Mucosa of gallbladder (tissue), 1 donor: Measurements from ENCODE around the gene RPL37A. TPM values are rescaled to one million over a fixed set of nuclear protein-coding genes. Genes with fewer than 3 reads are reported as not detected.

Experiments
- DNase-seq: peaks from one replicate; pipeline ENCODE4 v3.0.0-alpha.2; 2020; ENCODE audit warnings: low spot score
- total RNA-seq: library from RNA; stranded (reverse); gene quantifications from one replicate; pipeline ENCODE4 v1.2.1, GENCODE V29; 2021
- donor health status: DM: no; HTN: no; CAD: no.

RPL37A gene
- total RNA-seq, 1 donor from 2014 or later, result 1,676 TPM

DNA sequence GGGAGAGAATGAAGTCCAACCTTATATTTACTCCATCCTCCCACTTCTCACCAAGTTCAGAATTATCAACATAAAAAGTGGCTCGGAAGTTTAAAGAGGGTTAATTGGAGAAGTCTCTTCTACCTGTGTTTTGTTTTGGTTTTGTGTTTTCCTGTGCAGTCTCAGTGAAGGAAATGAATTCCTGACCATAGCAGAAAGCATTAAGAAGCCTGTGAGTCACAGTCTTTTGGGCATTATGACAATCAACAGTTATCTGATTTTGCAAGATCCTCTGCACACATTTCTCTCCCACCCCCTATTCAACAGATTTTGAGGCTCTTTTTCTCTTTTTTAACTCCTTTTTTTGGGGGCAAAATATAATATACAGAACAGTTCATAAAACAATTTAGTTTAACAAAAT lies 8.6 kb upstream of the RPL37A start:
- no peak for DNase-seq

DNA sequence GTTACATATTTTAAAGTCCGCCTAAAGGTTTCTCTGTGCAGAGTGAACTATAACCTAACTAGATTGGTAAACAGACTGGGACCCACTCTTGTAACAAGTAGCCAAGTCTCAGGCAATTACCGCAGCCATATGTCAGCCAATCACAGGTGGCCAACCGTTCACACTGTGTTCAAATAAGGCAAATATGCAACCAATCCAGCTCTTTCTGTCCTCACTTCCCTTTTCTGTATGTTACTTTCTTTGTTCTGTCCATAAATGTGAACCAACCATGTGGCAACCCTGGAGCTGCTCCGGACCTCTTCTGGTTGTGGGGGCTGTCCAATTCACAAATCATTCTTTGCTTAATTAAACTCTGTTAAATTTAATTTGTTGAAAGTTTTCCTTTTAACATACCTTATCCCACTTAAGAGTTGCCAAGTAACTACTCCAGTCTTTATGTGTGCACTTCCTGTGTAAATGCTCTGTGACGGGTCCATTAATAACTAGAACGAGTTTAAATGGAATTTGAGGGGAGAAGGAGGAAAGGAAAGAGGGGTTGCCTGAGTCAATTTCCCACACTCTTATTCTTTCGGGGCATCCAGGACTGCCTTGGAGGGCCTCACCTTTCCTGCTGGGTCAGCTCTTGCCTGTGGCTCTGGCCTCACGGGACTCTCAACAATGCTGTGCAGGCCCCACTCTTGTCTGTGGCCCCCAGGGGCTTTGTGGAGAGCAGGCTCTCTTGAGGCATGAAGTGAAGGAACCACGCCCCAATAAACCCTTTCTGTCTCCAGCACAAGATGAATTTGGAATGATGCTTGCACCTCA lies 6.6 kb upstream of the RPL37A start:
- DNase-seq, result no peak

DNA sequence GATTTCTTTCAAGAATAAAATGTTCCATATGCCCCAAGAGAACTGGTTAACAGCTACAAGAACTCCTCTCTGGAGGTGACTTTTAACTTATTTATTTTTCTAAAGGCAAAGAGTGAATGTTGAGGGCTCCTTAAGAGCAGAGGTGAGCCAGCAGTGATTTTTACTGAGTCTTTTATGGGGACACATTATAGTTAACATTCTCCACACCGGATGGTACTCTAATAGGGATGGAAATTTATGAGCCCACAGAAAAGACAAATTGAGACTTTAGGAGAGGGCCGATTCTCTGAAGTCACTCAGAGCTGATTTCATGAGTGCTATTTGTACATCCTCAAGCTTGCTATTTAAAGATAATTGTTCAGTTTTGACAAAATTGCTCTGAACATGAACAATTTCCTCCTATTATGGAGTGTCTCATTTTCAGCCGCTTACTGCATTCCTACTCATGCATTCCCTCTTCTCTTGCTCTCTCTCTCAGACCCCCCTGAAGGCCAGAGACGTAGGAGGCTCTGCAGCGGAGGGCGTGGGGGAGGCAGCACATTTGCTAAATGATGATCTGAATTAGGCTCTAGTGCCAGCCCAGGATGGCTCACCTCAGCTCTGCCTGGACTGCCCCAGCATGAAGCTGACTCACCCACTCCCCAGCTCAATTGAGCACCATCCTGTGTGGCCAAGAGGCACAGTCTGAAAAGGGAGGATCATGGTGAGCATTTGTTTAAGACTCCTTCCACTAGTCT lies 5.9 kb upstream of the RPL37A start:
- DNase-seq, result no peak

DNA sequence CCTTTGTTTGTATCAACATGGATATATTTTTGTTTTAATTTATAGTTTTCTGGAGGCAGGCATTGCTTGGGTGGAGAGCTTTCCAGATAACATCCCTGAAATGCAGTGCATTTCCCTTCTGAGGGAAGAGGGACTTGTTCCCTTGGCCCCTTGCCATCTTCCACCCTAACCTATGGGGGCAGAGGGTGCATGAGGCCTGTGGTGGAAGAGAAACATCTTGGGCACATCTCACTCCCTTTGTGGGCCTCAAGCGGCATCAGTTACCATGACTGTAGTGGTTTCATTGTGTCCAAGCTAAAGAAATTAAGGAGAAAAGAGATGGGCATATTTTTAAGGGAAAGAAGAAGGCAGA lies 5.3 kb upstream of the RPL37A start:
- DNase-seq, result no peak

DNA sequence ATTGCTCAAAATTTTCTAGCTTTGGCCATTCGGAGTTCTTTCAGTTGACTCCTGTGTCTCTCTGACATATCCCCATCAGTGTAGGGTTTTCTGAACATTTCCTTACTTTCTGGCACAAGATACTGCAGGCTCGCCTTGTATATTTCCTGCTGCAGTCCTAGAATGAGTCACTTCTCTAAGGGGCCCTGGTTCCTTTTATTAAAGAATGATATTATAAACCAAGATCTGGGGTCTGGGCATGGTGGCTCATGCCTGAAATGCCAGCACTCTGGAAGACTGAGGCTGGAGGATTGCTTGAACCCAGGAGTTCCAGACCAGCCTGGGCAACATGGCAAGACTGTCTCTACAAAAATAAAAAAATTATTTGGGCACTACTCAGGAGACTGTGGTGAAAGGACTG lies 3.0 kb upstream of the RPL37A start:
- no peak for DNase-seq

DNA sequence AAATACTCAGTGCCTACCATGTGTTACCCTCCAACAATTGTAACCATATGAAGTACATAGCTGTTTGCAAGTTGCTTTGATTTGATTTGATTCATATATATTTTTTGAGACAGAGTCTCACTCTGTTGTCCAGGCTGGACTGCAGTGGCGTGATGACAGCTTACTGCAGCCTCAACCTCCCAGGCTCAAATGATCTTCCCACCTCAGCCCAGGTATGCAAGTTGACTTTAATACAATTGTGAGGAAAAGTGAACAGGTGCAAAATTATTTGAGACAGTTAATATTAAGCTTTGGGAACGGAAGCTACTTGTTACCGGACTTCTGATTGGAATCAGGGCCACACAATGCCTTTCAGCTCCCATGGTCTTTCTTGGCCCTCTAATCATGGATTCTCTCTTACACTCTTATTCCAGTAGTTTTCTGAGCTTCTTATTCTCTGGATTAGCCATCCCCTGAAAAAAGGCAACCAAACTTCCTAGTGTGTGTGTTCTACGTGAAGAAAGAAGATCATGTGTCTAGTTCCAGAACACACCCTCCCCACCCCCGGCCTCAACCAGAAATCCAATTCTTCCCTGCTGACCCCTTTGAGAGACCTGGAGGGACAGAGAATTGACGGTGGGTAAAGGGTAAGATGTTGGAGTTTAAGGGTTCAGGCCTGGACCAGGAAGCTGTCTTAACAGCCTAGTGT lies 1.1 kb upstream of the RPL37A start:
- no peak for DNase-seq

DNA sequence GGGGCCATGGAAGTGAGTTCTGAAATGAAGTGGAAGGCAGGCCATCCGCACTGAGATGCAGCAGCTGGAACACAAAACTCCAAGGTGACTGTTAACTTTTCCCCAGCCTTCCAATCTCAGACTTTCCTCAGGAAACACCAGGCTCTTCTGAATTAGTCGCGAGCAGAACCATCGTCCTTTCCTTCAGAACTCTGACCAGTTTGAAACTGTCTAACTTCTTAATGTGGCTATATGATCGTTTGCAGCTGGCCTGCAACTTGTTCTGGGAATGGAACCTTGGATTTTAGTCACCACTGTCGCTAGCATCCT lies 620 bp upstream of the RPL37A start:
- DNase-seq, result no peak

DNA sequence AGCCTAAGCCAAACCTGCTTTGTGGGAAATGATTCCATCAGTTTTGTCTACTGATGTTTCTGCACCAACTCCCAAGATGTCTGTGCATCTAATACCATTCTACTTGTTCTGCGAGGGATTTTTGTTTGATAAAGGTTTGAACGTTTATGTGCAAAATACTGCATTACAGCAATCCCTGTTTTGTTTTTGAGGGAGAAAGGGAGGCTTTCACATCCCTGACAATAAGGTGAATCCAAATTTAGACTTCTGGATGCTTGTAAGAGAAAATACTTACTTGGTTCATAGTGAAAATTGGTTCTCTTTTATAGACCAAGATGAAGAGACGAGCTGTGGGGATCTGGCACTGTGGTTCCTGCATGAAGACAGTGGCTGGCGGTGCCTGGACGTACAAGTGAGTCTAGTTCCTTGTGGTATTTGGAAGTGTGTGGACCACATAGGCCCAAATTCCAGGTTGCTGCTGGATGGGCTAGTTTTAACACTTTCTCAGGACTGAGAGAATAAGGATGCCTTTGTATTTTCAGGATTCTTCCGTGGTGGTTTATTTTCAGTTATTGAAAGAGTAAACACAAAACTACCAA lies 1.1 kb downstream of the RPL37A start:
- DNase-seq, result no peak

DNA sequence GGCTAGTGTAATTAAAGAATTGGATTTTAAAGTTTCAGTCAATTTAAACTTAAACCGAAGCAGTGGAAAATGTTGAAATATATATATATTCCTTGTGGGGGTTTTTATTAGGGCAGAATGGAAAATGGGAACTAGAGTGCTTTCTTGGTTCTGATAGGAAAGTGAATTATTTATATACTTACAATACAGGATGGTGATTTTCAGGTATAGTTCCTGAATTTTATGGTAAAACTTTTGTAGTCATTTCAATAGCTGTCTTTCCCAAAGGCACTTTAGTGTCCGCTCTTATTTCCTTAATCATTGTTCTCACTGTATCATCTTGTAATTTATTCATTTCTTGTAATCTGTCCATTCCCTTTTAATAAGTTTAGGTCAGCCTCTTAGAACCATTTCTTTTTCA lies 1.9 kb downstream of the RPL37A start:
- DNase-seq, result no peak

DNA sequence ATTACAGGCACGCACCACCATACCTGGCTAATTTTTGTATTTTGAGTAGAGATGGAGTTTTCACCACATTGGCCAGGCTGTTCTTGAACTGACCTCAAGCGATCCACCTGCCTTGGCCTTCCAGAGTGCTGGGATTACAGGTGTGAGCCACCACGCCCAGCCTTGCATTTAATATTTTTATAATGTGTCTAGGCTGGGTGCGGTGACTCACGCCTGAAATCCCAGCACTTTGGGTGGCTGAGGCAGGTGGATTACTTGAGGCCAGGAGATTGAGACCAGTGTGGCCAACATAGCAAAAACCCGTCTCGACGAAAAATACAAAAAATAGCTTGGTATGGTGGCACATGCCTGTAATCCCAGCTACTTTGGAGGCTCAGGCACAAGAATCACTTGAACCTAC lies 3.2 kb downstream of the RPL37A start:
- no peak for DNase-seq

DNA sequence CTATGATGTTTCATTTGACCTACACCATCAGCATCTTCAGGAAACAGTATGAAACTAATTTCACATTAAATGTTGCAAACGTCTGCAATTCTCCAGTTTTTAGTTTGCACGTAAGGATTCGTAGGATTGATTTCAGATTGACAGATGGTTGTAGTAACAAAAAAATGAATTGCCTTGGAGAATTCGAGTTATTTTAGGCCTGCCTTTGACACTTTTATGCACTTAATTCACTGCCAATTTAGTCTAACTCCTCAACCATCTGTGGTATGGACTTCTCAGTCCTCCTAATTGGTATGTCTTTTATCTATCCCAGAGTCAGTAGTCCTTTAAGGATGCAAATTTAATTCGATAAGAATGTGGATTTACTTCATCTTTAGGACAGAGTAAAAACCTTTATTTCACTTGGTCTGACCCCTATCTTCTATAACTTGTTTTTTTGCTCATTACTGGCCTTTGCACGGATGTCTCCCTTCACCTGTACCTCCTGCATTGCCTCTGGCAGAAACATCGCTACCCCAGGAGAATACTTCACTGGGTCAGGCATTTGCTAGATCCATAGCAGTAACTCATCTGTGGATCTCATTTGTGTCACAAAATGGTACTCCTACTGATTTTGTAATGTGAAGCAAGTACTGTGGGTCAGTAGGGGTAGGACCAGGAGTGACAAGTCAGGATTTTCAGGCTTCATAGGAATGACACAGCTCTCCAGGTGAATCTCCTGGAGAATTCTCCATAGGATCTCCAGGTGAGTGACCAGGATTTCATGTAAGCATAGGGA lies 3.9 kb downstream of the RPL37A start:
- DNase-seq, result no peak

DNA sequence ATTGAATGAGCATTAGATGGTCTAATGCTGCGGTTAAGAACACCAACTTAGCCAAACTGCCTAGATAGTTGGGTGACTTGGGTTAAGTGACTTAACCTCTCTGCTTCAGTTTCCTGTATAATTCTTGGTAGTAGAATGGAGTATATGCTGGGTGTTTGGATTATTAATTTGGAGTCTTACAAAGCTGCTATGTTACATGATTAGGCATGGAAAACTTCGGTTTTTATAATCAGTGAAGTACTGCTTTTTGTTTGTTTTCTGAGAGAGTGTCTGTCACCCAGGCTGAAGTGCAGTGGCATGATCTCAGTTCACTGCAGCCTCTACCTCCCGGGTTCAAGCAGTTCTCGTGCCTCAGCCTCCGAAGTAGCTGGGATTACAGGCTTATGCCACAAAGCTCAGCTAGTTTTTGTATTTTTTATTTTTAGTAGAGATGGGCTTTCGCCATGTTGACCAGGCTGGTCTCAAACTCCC lies 4.5 kb downstream of the RPL37A start:
- no peak for DNase-seq

DNA sequence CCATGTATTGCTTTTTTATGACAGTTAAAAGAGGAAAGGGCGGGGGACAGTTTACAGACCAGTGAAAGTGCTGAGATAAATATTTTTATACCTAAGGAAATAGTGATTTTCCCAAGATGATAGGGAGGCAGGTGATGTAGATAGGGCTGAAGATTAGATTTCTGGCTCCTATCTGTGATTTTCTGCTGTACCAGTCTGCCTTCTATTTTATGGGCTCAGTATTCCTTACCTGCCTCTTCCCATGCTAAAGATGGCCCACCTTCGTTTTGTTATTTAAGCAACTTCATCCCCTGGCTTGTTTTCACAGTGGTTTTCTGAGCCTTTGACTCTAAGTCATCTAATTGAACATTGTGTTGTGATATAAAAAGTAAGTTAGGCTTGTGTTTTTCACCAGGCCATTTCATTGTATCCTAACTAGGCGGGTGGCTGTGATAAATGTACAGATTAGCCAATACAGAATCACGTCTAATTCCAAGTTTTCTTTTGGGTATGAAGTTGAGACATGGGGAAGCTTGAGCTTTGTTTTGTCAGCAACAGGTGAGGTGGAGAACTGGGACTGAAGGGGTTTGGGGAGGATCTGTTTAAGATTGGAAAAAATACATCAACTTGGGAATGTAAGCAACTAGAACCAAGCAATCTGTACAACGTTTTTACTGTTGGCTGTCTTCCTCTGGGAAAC lies 5.2 kb downstream of the RPL37A start:
- DNase-seq, result no peak

DNA sequence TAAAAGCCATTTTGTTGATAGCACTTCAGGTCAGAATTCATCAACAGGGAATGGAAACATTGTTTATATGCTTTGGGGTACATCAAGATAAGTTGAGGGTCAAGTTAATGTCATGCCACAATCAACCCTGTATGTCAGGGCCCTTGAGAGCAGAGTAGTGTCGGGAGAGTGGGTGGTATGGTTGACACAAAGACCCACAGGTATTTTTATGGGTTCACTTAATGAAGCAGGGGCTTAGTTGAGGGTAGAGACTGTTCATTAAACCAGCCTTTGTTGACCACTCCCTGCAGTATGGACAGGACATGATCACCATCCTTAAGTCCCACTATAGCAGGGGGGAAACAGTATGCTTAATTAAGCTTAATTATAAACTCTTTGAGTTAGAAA lies 5.7 kb downstream of the RPL37A start:
- DNase-seq, result no peak

DNA sequence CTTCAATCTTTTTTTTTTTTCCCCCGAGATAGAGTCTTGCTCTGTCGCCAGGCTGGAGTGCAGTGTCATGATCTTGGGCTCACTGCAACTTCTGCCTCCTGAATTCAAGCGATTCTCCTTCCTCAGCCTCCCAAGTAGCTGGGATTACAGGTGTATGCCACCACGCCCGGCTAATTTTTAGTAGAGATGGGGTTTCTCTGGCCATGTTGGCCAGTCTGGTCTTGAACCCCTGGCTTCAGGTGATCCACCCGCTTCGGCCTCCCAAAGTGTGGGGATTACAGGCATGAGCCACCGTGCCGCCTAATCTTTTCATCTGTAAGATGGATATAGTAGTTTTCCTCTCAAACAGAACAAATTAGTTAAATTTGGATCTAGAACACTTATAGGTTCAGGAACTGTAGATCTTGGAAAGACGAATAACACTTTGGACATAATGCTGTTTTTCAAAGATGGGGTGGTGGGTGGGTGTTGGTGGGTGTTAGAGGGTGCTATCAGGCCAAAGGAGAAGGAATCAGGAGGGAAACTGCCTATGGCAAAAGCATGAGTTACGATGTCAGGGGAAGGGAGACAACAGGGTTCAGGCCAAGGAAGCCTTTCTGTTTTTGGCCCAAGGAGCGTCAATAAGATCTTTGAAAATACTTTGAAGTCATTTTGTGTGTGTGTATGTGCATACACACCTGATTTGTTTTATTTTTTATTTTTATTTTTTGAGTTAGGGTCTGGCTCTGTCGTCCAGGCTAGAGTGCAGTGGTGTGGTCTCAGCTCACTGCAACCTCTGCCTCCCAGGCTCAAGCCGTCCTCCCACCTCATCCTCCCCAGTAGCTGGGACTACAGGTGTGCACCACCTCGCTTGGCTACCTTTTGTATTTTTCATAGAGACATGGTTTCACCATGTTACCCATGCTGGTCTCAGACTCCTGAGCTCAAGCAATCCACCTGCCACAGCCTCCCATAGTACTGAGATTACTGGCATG lies 6.8 kb downstream of the RPL37A start:
- DNase-seq, result no peak

DNA sequence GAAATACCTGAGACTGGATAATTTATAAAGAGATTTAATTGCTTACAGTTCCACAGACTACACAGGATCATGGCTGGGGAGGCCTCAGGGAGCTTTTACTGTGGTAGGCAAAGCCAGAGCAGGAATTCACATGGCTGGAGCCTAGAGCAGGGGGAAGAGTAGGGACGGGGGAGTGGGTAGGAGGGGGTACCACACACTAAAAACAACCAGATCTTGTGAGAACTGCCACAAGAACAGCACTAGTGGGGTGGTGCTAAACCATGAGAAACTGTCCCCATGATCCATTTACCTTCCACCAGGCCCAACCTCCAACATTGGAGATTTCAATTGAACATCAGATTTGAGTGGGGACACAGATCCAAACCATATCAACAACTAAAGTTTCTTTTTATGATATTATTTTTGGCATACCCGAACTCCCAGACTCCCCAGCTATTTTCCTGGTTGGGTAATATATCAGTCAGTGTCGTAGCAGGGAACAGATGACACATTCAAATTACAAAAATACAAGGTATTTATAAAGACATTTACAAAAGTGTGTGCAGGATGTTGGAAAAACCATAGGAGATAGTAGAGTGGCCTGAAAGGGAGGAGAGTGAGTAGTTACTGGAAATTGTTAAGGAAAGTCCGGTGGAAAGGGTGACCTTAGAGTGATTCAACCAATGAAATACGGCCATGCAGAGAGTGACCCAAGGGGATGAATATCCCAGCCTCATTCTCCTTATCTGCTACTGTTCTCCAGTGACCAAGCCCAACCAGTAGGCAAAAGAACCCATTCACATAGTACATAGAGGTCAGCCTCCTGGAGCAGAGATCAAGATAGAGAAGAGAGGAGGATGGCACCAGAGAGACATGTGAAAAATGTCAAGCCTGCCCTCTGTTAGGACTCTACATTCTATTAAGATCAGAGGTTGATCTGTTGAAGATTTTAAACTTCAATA lies 8.8 kb downstream of the RPL37A start:
- DNase-seq, result no peak

DNA sequence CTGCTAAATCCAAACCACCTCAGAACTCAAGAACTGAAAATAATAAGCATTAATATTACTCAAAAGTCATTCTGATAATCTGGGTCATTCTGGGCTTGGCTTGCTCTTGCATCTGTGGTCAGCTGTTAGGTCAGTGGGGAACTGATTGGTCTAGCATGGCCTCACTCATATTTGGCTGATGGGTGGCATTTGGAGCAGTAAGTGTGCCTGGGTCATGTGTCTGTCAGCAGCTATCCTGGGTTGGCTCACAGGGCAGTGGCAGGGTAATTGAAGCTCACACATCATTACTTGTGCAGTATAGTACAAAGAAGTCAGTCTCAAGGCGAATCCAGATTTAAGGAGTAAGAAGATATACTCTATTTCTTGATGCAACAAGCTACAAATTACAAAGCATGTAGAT lies 9.6 kb downstream of the RPL37A start:
- no peak for DNase-seq

DNA sequence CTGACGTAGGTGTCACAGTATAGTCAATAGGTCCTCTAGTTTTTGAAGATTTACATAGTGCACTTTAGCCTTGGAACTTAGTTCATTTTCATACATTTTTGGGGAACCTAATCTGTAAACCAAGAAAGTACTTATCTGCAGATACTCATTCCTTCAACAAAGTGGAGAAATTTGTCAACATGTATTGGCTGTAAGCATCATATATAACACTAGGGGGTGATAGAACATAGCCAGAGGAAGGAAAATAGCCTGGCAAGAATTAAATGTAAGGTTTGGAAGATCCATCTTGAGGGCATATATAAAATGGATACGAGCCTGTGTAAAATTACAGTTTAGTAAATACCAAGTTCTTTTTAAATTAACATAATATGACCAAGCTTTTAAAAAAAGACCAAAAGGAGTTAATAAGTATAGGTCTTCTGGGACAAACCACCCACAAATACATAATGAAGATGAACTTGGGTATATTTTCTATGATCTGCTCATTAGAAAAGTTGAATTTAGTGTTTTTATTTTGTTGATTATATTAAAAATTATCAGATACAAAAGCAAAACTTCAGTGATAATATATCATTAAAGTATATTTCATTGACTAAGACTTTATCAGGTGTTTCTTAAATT lies 18.2 kb downstream of the RPL37A start:
- DNase-seq, result no peak
